Activated CD8-positive, alpha-beta memory T cell treated with anti-CD3 and anti-CD28 coated beads, Interleukin-2, amount 50 U/mL, for 48 hours (primary cell): ENCODE results near the gene PRKCZ.

Experiments used
- DNase-seq: peaks from one replicate; pipeline ENCODE4 v3.0.0-alpha.2; 2020

Gene PRKCZ

DNA sequence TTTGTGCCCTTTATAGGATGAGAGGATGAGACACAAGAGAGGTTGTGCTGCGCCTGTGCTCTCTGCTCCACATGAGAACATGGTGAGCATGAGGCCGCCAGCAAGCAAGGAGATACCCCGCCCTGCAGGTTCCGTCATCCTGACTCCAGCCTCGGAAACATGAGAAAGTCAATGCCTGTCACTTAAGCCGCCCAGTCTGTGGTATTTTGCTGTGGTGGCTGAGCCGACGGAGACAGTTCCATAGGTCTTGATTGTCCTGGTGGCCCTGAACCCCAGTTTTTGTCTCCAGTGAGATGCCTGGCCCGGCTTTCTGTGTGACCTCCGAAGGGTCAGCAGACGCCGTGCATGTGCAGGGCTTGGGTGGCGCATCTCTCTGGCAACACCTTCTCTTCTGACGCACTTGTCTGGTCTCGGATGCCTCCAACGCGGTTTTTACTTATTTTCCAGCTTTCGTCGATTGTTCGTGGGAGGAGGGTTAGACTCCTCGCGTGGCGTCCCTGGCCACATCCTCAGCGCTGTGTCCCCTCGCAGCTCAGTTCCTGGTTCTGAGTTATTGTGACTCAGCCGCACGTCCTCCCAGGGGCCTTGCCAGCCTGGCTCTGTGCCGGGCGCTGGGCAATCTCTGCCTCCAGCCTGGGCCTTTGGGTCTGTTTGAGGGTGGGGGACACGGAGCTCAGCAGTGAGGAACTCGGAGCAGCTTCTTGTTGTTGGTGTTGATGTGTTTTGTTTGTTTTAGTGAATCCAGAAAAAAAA lies 74.4 kb downstream of the PRKCZ start:
- no peak for DNase-seq

DNA sequence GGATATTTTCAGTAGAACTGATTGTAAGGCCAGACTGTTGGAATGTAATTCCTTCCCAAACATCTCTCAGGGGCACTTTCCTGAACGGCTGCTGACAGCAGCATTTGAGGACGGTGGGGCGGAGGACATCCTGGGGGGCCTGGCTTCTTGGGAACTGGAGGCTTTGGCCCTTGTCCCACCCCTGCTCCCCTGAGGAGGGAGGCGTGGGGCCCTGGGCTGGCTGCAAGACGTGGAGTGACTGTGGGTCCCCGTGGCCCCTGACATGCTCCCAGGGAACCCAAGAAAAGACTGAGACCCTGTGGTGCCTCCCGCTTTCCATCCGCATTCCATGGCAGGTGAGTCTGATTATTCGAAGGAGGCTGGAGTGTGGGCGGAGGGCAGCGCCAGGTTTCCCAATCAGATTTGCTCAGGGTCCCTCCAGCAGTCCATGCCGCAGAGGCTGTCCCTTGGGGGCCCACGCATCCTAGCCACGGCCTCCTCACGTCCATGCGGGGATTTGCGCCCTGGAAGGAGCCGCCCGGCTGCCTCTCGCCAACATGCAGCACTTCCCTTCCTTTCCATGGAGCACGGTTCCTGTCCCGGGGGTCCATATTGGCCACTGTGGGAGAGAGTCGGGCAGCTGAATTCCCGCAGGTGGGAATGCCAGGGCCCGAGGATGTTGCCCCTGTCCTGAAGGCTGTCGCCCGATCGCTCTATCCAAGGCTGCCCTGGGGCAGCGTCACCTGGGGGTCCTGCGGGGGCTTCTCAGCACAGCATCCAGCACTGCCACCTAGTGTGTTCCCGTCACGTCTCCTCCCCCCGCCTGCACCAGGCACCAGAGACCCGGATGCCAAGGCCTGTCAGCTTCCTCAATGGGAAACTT lies 75.4 kb downstream of the PRKCZ start:
- no peak for DNase-seq

DNA sequence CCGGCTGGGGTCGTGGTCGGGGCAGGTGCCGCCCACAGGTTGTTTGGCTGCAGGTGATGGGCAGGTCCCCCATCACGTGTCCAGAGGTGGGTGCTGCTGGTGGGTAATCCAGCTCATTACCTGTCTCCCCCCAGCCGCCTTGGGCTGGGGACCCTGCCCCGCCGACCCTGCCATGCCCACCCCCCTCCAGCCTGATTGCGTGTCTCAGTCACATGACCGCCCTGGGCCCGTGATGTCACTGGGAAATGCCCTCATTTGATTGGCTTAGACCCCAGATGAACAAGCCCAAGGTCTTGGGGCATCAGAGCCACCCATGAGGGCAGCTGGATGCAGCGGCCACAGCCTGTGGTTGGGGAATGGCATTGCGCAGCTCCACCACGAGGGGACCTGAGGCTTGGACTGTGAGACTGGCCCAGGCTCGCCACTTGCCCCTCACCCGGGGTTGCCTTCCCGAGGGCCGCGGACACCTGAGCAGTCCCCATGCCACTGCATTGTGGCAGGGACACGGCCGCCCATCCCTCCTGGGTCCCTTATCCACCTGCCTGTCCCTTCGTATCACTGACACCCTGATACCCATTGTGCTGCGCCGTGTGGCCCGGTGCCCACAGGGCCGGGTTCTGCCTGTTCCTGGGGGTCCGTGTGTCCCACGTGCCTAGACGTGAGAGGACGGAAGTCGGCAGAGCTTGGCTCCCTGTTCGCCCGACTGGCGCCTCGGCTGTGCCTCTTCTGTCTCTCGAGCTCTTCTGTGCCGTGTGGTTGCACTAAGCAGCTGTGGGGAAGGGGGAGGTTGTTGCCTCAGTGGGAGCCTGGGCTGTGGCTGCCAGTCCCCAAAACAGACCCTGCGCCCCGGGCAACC lies 76.3 kb downstream of the PRKCZ start:
- DNase-seq = no peak

DNA sequence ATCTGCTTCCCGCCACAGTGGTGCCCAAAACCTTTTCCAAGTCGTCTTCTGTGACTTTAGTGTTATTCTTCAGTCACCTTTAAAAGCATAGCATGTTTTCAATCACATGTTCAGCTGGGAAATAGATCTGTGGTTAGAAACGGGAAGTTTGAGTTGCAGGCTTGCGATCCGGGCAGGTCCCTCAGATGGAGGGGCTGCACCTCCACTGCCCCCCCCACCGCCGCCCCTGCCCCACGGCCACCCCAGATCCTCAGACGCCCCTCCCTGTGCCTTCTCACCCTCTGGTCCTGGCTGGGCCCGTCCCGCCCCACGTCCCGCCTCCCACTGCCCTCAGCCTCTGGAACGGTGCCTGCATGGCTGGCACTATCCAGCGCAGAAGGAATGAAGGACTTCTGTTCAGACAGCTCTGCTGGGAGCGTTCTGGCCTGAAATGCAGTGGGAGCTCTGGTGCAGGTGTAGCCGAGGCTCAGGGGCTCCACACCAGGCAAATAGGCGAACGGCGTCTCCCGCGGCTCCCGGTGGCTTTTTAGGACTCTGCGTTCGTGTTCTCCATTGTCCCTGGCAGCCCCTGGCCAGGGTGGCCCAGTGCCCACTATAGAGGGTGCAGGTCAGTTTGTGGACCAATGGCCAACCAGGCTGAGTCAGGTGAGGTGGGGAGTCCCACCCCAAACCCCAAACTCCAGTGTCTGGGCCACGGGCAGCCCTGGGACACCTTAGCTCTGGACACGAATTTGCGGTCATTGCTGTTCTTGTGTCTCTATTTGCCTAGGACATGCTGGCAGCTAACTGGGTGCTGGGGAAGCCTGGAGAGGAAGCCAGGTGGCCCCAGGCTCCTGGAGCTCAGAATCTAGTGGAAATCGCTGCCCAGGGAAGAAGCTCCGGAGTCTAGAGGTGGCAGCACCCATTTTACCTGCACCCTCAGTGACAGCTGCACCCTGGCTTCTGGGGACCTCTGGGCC lies 77.3 kb downstream of the PRKCZ start:
- DNase-seq = no peak

DNA sequence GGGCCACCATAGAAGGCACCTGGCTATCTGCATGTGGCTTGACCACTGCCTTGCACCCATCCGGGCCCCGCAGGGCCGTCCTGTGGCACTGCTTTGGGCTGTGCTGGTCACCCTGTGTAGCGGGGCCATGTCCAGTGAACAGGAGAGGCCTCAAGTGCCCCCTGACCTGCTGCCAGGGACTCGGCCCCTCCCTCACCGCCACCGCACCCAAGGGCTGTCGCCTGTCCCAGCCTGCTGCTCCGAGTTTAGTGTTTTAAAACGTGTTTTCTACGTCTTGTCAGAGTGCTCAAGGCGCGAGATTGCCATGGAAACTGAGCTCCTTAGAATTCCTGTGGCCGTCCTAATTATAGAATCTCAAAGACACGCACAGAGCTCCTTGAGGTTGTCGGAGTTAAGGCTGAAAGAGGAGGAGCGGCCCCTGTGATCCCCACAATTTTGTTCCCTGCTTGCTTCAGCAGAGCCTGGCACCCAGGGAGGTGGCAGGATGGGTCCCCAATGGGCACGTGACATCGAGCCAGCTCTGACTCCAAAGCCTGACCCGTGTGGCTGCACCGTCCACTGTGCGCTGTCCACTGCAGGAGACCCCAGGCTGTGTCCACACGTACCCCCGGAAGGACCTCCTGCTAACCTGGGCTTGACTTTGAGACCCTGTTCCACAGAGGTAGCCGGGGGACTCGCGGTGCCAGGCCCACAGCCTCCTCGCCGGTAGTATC lies 78.1 kb downstream of the PRKCZ start:
- no peak for DNase-seq

DNA sequence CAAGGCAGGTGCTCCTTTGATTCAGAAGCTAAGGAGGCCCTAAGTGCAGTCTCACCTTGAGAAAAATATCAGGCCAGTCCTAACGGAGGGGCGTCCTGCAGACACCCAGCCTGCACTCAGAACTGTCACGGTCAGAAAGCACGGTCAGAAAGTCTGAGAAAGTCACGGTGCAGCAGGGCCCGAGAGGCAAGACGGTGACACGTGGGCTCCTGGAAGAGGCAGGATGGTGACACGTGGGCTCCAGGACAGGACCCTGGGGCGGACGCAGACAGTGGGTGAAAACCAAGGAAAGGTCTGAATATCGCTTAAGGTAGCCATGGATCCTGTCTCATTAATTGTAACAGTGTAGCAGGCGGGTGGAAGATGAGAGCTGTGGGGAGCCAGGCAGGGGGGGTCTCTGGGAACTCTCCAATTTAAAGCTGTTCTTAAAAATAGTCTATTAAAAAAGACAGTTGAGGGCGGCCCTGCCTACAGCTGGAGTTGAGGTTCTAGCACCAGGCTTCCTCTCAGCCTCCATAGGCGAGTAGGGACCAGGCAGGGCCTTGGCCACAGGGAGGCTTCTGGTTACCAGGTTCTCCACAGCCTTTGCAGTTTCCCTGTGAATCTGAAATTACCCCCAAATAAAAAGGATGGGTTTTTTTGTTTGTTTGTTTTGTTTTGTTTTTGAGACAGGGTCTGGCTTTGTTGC lies 79.2 kb downstream of the PRKCZ start:
- DNase-seq = no peak

DNA sequence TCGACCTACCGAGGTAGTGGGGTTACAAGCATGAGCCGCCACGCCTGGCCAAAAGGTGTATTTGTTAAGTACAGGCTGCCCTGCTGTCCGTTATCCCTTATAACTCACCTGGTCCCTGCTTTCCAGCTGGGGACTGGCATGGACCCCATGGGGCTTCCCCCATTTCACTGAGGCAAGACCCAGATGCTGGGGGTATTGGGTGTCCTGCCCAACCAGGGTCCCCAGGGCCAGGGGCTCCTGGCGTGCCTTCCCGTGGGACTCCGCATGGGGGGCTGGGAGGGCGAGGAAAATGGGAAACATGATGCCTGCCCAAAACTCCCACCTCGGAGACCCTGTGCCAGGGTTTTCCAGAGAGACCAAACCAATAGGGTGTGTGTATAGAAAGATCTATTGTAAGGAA lies 79.9 kb downstream of the PRKCZ start:
- DNase-seq = no peak

DNA sequence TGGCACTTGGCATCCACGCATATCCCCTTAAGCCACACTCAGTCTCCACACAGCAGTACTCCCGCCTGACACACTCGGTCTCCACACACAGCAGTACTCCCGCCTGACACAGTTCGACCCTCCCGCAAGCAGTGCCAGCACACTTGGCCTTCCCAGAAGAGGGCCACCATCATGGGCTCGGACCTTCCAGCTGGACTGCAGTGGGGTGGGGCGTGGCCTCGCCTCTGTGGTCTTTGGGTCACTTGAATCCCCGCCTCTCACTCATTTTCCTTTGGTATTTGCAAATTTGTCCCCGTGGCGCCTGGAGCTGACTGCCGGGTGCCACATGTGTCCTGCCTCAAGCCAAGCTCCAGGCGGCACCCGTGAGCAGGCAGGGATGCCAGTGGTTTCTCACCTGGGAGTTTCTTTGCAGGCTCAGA lies 80.7 kb downstream of the PRKCZ start:
- DNase-seq = no peak

DNA sequence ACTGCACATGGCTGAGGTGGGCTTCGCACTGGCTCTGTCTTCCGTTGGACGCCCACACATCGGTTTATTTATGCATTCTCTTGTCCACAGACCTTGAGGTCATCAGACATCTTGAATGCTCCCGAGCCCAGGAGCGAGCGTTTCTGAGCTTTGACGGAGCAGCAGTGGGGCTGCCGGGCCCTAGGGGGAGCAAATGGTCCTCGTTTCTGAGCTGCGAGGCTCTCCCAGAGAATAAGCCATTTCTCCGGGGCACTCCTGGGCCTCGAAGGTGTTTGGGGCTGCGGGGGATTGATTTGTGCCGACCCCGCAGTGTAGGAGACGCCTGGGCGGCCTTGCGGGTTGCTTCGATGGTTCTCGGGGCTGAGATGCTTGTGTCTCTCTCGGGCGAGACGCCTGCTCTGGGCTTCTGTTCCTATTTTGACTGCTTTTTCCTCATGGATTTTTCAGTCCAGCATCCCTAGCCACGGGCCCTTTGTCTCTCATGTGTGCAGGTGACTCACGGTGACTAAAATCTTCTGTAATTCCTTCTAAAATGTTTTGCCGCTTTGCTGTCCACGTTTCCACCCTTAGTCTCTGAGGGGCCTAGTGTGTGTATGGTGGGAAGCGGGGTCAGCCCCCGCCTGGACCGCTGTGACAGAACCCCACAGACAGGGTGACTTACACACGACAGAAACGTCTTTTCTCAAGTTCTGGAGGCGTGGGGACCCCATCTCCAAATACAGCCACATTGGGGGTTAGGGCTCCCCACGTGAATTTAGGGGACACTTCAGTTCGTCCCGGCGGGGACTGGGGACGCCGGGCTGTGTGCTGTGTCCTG lies 82.2 kb downstream of the PRKCZ start:
- no peak for DNase-seq

DNA sequence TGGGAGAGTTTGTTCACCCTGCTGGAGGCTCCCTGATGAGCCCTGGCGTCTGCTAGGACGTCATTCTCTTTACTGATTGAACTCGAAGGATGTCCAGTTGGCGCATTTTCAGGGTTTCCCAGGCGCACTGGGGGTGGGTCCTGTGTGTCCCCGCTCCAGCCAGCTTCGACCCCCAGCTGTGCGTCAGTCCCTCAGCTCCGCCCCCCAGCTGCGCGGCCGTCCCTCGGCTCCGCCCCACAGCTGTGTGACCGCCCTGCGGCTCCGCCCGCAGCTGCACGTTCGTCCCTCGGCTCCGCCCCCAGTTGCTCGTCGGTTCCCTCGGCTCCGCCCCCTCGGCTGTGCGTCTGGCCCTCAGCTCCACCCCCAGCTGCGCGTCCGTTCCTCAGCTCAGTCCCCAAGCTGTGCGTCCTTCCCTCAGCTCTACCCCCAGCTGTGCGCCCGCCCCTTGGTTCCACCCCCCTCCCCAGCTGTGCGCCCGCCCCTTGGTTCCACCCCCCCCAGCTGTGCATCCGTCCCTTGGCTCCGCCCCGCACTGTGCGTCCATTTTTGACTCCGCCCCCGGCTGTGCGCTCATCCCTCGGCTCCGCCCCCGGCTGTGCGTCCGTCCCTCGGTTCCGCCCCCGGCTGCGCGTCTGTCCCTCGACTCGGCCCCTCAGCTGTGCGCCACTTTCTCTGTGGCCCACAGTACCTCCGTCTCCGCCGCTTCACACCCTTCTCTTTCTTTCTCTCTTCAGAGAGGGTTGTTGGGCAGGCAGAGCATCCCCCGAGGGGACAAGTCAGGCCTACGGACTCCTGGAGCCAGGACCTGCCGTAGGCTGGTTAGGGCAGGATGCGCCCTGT lies 83.0 kb downstream of the PRKCZ start:
- DNase-seq = peak; percentile 98

DNA sequence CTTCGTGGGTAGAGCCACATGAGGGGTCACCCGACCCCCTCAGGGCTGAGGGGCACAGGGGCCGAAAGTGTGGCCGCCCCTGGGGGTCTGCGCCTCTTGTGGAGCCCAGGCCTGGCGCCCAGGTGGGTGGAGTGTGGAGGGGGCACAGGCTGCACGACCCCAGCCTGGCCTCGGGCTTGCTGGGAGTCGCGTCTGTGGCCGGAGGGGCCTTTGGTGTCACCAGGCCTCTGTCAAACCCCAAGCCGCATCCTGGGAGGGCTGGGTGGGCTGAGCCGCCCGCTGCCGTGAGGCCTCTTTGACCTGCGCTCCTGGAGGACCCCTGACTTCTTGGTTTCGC lies 83.6 kb downstream of the PRKCZ start:
- DNase-seq = no peak

DNA sequence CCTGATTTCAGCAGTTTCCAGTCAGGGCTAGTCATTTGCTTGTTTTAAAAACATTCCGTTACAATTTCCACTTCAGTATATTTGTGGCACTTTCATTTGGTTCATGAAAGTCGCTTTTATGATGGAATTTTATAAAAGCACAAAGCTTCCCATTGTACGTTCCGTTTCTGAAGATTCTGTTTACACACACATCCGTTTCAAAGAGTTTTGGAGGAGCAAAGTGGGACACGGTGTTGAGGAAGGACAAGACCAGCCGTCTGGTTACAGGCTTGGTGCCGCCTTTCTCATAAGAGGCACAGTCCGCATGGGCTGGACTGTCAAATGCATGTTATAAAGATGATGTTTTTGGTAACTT lies 84.0 kb downstream of the PRKCZ start:
- DNase-seq = no peak

DNA sequence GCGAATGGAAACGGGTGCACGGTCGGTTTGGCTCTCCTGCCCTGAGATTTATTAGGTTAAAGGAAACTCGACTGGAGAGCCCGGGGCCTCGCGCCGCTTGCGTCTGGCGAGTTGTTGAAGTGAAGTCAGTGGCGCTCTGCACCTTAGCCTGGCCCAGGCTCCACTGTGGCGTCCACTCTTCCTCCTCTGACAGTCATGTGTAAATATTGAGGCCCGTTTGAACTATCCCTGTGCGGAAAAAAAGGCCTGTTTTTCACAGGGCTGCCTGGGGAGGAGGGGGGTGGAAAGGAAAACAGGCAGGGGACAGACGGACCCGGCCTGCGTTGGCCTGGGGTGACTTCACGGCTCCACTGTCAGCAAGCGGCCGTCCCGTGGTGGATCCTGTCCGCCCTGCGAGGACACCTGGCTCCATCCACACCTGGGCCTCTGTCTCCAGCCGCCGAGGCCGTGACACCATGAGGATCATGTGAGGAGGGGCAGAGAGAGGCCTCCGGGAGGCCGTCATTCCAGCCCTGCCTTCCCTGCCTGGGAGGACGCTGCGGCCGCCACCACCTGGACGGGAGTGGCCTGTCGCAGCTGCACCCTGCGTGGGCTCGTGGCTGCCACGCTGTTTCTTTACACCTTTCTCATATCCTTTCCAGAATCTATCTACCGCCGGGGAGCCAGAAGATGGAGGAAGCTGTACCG lies 84.6 kb downstream of the PRKCZ start:
- no peak for DNase-seq

DNA sequence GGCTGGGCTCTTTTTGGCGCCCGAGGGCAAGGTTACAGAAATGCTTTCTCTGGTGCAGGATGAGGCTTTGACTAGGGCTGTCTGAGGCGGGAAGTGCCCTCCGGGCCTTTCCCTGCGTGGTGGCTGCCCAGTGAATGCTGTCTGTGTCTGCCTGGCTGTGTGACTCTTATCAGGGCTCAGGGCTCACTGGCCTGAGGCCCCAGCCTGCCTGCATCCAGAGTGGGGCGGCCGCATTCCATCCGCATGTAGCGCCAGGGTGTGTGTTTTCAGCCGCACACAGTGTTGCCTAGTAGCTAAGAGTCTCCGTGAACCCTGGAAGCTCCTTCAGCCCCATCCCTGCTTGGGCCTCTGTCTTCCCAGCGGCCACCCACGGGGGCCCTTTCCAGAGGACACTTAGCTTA lies 85.2 kb downstream of the PRKCZ start:
- no peak for DNase-seq

DNA sequence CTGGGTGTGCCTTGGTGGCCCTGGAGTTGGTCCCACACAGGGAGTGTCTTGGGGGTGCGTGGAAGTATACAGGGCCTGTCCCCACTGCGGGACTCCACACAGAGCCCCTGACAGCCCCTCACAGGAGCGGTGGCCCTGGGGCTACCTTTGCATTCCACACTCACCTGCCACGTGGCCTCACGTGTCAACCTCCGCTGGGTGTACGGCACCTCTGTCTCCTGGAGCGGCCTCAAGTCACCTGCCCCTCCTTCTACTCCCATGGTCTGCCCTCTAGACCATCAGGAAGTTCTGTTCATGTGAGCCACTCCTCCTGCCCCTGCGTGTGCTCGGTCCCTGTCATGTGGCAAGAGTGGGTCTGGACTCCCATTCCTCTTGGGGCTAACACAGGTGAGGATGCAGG lies 85.7 kb downstream of the PRKCZ start:
- no peak for DNase-seq

DNA sequence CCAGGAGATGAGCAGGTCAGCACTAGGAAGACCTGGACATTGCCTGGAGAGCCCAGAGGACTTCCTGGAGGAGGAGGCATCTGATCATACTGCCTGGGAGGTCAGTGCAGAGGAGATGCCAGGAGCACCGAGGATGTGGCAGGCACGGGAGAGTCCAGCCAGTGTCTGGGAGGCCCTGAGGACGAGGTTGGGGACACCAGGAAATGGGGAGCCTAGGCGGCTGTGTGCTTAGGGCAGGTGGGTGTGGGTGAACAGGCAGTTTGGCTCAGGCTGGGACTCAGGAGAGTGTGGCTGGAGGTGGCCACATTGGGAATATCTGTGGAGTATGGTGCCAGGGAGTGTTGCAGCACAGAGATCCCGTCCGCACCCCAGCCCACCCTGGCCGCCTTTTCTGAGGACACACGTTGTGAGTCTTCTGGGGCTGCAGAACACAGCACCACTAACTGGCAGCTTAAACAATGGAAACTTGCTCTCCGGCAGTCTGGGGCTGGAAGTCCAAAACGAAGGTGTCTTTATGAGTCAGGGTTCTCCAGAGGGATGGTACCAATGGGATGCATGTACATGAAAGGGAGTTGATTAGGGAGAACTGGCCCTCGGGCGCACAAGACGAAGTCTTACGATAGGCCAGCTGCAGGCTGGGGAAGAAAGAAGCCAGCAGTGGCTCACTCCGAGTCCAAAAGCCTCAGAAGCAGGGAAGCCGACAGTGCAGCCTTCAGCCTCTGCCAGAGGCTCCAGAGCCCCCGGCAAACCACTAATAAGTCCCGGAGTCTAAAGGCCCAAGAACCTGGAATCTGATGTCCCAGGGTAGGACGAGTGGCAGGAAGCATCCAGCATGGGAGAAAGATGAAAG lies 86.4 kb downstream of the PRKCZ start:
- no peak for DNase-seq

DNA sequence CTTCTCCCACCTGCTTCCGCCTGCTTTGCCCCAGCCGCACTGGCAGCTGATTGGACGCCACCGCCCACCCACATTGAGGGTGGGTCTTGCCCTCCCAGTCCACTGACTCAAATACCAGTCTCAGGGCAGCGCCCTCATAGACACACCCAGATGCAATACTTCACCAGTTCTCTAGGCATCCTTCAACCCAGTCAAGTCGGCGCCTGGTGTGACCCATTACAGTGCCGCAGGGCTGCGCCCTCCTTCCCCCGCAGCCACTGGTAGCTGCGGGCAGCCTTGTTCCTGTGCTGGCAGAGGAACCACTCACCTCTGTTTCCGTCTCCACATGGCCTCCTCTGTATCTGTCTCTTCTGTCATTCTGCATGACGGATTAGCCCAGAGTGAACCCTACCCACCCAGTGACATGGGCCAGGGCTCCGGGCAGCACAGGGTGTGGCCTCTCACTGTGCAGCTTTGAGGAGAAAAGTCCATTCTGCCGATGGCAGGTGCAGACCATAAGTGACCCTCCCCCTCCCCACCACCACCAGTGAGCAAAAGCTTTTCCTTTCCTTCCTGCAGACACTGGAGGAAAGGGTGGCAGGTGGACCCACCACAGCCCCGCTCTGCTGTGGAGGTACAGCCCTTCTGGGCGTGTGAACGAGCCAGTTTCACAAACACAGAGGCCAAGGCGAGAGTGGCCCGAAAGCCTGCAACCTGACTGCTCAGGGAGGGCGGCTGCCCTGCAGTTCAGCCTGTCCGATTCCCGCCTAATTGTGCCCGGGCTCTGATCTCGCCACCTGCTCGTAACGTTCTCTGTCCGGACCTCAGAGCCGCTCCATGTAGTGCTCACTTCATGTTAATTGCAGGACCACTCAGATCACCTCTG lies 87.3 kb downstream of the PRKCZ start:
- DNase-seq = no peak
